Keratinocyte (primary cell): ENCODE results near the gene DDX39A.

Experiments
- CTCF ChIP-seq, 3 experiments: IDR thresholded peaks in 1 of 3; conservative IDR thresholded peaks in 1 of 3; optimal IDR thresholded peaks in 1 of 3; 2 replicates in 2 of 3; 3 replicates in 1 of 3; pipeline versions ENCODE3 to v1.5.1; 2011; ENCODE audit warnings: low read length in 3 of 3, mild to moderate bottlenecking in 3 of 3, moderate library complexity in 2 of 3, control low read depth in 1 of 3, inconsistent platforms in 1 of 3; ENCODE audit not compliant: insufficient read depth in 2 of 3; ENCODE audit errors: extremely low read depth in 1 of 3
- EZH2 ChIP-seq: IDR thresholded peaks from one replicate; pipeline ENCODE4 v1.6.1; 2012; ENCODE audit warnings: inconsistent platforms, mild to moderate bottlenecking, low read length, moderate library complexity

GRCh38 chr19:14467391-14467790 lies 48.2 kb upstream of the DDX39A start:
- TF ChIP-seq CTCF (optimal IDR thresholded peaks at IDR 0.05 in 1 of 3, IDR thresholded peaks at IDR 0.05 in 1 of 3, conservative IDR thresholded peaks at IDR 0.05 in 1 of 3; ENCODE audit: extremely low read depth in 1 of 3, insufficient read depth in 2 of 3, low read length in 3 of 3) = no peak
- no peak for TF ChIP-seq EZH2
